ENCODE results near the gene PCDHGB2.
A peak's percentile ranks its signal among the peaks of the same experiment; 100 is the strongest.
"Not testable (repeated sequence)": the region's sequence is repeated elsewhere in the genome, so short reads cannot be mapped to it uniquely, and the experiment has no call there.

PCDHGB2 gene

DNA sequence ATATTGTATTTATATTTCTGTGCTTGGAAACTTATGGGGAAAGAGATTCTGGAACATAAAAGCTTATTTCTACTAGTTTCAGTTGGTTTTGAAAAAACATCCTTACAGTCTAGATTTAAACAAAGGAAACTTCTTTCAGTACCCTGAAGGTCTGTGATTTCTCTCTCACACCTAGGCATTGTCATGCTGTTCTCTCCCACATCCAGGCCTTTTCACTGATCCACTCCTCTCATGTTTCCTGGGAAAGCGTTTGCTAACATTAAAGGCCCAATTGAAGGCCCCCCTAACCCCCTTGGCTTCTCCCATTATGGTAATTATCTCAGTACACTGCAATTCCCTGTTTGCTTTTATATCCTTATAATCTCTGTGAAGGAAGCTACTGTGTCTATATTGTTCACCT is 17.0 kb upstream of the PCDHGB2 start:
- TF ChIP-seq, protein P1, sequence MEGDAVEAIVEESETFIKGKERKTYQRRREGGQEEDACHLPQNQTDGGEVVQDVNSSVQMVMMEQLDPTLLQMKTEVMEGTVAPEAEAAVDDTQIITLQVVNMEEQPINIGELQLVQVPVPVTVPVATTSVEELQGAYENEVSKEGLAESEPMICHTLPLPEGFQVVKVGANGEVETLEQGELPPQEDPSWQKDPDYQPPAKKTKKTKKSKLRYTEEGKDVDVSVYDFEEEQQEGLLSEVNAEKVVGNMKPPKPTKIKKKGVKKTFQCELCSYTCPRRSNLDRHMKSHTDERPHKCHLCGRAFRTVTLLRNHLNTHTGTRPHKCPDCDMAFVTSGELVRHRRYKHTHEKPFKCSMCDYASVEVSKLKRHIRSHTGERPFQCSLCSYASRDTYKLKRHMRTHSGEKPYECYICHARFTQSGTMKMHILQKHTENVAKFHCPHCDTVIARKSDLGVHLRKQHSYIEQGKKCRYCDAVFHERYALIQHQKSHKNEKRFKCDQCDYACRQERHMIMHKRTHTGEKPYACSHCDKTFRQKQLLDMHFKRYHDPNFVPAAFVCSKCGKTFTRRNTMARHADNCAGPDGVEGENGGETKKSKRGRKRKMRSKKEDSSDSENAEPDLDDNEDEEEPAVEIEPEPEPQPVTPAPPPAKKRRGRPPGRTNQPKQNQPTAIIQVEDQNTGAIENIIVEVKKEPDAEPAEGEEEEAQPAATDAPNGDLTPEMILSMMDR (IDR thresholded peaks at IDR 0.05; ENCODE audit: low read depth, low read length, missing control alignments), result no peak
- H3K27ac ChIP-seq, result no peak overlapping the region
- DNase-seq, result no peak
- H3K27me3 ChIP-seq (replicated peaks), result no peaks in the 10 kb centered on the region
- in situ Hi-C loops (cut with HindIII; ENCODE audit: low pct_ligation_motif_present, low sequenced_read_pairs), result no loop called here
- no peaks in the 10 kb centered on the region for H3K36me3 ChIP-seq (replicated peaks)
- H3K4me3 ChIP-seq (ENCODE audit: low read depth, low read length), result no peak overlapping the region

DNA sequence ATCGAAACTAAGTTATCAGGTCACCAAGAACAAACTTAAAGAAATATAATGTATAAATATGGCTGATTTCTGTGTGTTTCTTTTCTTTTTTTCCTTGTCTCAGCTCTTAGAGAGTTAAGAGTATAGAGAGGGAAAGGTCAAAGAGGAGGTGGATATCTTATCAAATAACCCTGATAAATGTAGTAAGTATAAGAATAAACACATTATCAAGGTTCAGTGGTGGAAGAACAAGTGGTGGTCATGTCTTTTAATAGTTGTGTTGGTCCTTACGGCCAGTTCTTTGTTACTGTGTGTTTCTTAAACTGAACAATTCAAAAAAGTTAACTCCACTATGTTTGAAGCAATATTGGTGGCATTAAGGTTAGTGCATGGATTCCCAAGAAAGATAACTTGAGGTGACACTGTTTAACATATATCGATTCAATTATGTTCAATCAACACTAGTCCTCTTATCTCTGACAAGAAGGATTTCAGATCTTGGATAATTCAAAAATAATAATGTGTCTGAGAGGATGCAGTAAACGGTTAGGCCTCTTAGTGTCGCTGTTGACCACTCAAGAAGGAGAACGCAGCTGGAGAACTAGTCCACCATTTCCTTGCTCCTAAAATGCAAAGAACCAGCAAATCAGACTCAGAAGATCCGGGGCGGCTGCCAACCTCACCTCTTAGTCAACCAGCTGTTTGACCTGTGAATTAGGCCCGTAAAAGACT is 16.4 kb upstream of the PCDHGB2 start, which contains the start of gene PCDHGA3:
PCDHGA3 (plus strand) TSS at position 588 of the 711 bp plus-strand sequence. CDS start 205 bp downstream, outside the sequence.
- H3K27ac ChIP-seq, result no peak within 1 kb of the TSS
- no peaks in the 10 kb centered on the region for H3K36me3 ChIP-seq (replicated peaks)
- H3K27me3 ChIP-seq (replicated peaks), result no peaks in the 10 kb centered on the region
- DNase-seq, result peak; percentile 58
- peak within 1 kb of the TSS; percentile 38 for H3K4me3 ChIP-seq (ENCODE audit: low read depth, low read length)
- in situ Hi-C loops (cut with HindIII; ENCODE audit: low pct_ligation_motif_present, low sequenced_read_pairs), result no loop called here
- TF ChIP-seq, protein P1 (IDR thresholded peaks at IDR 0.05; ENCODE audit: low read depth, low read length, missing control alignments), result peak; percentile 58

DNA sequence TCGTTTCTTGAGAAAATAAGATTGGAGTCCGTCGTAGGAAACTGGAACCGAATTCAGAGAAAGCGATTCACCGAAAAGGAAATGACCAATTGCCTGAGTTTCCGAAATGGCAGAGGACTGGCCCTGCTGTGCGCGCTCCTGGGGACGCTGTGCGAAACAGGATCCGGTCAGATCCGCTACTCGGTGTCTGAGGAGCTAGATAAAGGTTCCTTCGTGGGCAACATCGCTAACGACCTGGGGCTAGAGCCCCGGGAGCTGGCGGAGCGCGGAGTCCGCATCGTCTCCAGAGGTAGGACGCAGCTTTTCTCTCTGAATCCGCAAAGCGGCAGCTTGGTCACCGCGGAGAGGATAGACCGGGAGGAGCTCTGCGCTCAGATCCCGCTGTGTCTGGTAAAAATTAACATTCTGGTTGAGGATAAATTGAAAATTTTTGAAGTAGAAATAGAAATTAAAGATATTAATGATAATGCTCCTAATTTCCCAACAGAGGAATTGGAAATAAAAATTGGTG is 15.8 kb upstream of the PCDHGB2 start:
- TF ChIP-seq, protein P1 (IDR thresholded peaks at IDR 0.05; ENCODE audit: low read depth, low read length, missing control alignments), result no peak
- in situ Hi-C loops (cut with HindIII; ENCODE audit: low pct_ligation_motif_present, low sequenced_read_pairs), result no loop called here
- Histone ChIP-seq H3K36me3 (replicated peaks) (no peaks in the 10 kb centered on the region), H3K27ac (no peak overlapping the region), H3K4me3 (ENCODE audit: low read depth, low read length) (peak overlapping the region; percentile 38), H3K27me3 (replicated peaks) (no peaks in the 10 kb centered on the region)
- no peak for DNase-seq

DNA sequence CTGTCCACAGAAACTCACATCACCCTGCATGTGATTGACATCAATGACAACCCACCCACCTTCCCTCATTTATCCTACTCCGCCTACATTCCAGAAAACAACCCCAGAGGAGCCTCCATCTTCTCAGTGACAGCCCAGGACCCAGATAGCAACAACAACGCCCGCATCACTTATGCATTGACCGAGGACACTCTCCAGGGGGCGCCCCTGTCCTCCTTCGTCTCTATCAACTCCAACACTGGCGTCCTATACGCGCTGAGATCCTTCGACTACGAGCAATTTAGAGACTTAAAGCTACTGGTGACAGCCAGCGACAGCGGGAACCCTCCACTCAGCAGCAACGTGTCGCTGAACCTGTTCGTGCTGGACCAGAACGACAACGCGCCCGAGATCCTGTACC is 14.5 kb upstream of the PCDHGB2 start:
- Histone ChIP-seq H3K27me3 (replicated peaks) (no peaks in the 10 kb centered on the region), H3K4me3 (ENCODE audit: low read depth, low read length) (no peak overlapping the region), H3K36me3 (replicated peaks) (no peaks in the 10 kb centered on the region), H3K27ac (no peak overlapping the region)
- TF ChIP-seq, protein P1 (IDR thresholded peaks at IDR 0.05; ENCODE audit: low read depth, low read length, missing control alignments), result no peak
- in situ Hi-C loops (cut with HindIII; ENCODE audit: low pct_ligation_motif_present, low sequenced_read_pairs), result no loop called here
- DNase-seq, result no peak

DNA sequence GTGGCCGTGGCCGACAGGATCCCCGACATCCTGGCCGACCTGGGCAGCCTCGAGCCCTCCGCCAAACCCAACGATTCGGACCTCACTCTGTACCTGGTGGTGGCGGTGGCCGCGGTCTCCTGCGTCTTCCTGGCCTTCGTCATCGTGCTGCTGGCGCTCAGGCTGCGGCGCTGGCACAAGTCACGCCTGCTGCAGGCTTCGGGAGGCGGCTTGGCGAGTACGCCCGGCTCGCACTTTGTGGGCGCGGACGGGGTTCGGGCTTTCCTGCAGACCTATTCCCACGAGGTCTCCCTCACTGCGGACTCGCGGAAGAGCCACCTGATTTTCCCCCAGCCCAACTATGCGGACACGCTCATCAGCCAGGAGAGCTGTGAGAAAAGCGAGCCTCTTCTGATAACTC is 13.8 kb upstream of the PCDHGB2 start:
- H3K27ac ChIP-seq; in situ Hi-C loops (cut with HindIII; ENCODE audit: low pct_ligation_motif_present, low sequenced_read_pairs); H3K4me3 ChIP-seq (ENCODE audit: low read depth, low read length); H3K36me3 ChIP-seq (replicated peaks); DNase-seq; H3K27me3 ChIP-seq (replicated peaks): not testable (repeated sequence)

DNA sequence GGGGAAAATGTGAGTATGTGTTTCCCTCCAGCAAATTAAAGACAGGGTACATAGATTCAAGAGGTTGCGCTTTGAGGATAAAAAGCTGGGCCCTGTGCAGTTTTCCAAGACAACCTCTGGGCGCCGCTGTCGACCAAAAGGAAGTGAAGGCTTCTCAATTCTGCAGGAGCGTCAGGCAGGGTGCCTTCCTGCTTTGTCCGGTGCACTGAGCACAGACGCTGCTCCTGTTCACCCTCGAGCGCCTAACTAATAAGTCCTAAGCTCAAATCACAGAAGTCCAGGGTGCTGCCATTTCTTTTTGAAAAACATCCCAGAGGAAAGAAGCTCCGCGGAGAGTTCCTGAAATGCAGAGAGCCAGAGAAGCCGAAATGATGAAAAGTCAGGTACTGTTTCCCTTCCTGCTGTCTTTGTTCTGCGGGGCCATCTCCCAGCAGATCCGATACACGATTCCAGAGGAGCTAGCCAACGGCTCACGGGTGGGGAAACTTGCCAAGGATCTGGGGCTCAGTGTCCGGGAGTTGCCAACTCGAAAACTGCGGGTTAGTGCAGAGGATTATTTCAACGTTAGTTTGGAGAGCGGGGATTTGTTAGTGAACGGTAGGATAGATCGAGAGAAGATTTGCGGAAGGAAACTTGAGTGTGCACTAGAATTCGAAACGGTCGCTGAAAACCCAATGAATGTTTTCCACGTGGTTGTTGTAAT is 9.7 kb upstream of the PCDHGB2 start, which contains the start of gene PCDHGB1:
PCDHGB1 (plus strand) TSS at position 183 of the 703 bp plus-strand sequence; CDS start at position 345, 162 bp downstream.
- in situ Hi-C loops (cut with HindIII; ENCODE audit: low pct_ligation_motif_present, low sequenced_read_pairs), result no loop called here
- peak; percentile 9 for DNase-seq
- H3K27me3 ChIP-seq (replicated peaks), result no peaks in the 10 kb centered on the region
- no peaks in the 10 kb centered on the region for H3K36me3 ChIP-seq (replicated peaks)
- H3K27ac ChIP-seq, result no peak within 1 kb of the TSS
- peak within 1 kb of the TSS; percentile 17 for H3K4me3 ChIP-seq (ENCODE audit: low read depth, low read length)
- TF ChIP-seq, protein P1 (IDR thresholded peaks at IDR 0.05; ENCODE audit: low read depth, low read length, missing control alignments), result peak; percentile 63
